Neural progenitor cell (in vitro differentiated cells): ENCODE measurements around the gene SLC45A1. TPM values are rescaled to one million over a fixed set of nuclear protein-coding genes. Genes with fewer than 3 reads are reported as not detected.

Experiments
- DNase-seq: peaks from one replicate; pipeline ENCODE4 v3.0.0-alpha.2; 2016; ENCODE audit warnings: low spot score
- H2AFZ ChIP-seq: fragments of 200-600 bp; sonication (generic); replicated peaks from 2 replicates; pipeline ENCODE4 v1.6.1; 2016; ENCODE audit warnings: antibody characterized with exemption
- H3F3A ChIP-seq: fragments of 200-600 bp; sonication (generic); 2 replicates; pipeline ENCODE4 v1.6.1; 2016; ENCODE audit warnings: antibody characterized with exemption, low read depth
- H3K27ac ChIP-seq: fragments of 200-600 bp; sonication (generic); 2 replicates; pipeline ENCODE4 v1.5.1; 2016; ENCODE audit warnings: mild to moderate bottlenecking
- H3K27me3 ChIP-seq: fragments of 200-600 bp; sonication (generic); 2 replicates; pipeline ENCODE4 v1.6.1; 2016; ENCODE audit warnings: mild to moderate bottlenecking, moderate library complexity
- H3K36me3 ChIP-seq: fragments of 200-600 bp; sonication (generic); 2 replicates; pipeline ENCODE4 v1.5.1; 2016
- H3K4me1 ChIP-seq: fragments of 200-600 bp; sonication (generic); 2 replicates; pipeline ENCODE4 v1.6.1; 2016; ENCODE audit warnings: mixed run types
- H3K4me2 ChIP-seq: fragments of 200-600 bp; sonication (generic); 2 replicates; pipeline ENCODE4 v1.6.1; 2016
- H3K4me3 ChIP-seq: fragments of 200-600 bp; sonication (generic); 2 replicates; pipeline ENCODE4 v1.5.1; 2016
- H3K79me2 ChIP-seq: fragments of 200-600 bp; sonication (generic); 2 replicates; pipeline ENCODE4 v1.6.1; 2016; ENCODE audit warnings: low read depth
- H3K9ac ChIP-seq: fragments of 200-600 bp; sonication (generic); 2 replicates; pipeline ENCODE4 v1.6.1; 2016
- H3K9me3 ChIP-seq: fragments of 200-600 bp; sonication (generic); 2 replicates; pipeline ENCODE4 v1.5.1; 2016; ENCODE audit warnings: low read depth
- H4K20me1 ChIP-seq: fragments of 200-600 bp; sonication (generic); 2 replicates; pipeline ENCODE4 v1.6.1; 2016; ENCODE audit warnings: low read depth
- H3K27ac Mint-ChIP-seq: 3 replicates; pipeline ENCODE4 v1.8.0; 2021; ENCODE audit warnings: mixed read lengths
- H3K27me3 Mint-ChIP-seq: 2 replicates; pipeline ENCODE4 v1.8.0; 2022; ENCODE audit warnings: low read depth, mild to moderate bottlenecking, inconsistent platforms, moderate library complexity, mixed read lengths; ENCODE audit not compliant: insufficient read depth
- H3K36me3 Mint-ChIP-seq: 3 replicates; pipeline ENCODE4 v1.8.0; 2021; ENCODE audit warnings: mixed read lengths
- H3K4me1 Mint-ChIP-seq: 3 replicates; pipeline ENCODE4 v1.8.0; 2021; ENCODE audit warnings: mixed read lengths
- H3K4me3 Mint-ChIP-seq: 3 replicates; pipeline ENCODE4 v1.8.0; 2021; ENCODE audit warnings: mild to moderate bottlenecking, moderate library complexity, mixed read lengths
- H3K9me3 Mint-ChIP-seq: 3 replicates; pipeline ENCODE4 v1.8.0; 2020; ENCODE audit warnings: mixed read lengths
- EZH2 ChIP-seq: fragments of 200-600 bp; sonication (generic); IDR thresholded peaks from 2 replicates; pipeline ENCODE4 v1.6.1; 2017; ENCODE audit warnings: antibody characterized with exemption, mild to moderate bottlenecking, moderate library complexity
- EZH2phosphoT487 ChIP-seq: fragments of 200-600 bp; sonication (generic); IDR thresholded peaks from 2 replicates; pipeline ENCODE4 v1.6.1; 2017; ENCODE audit warnings: antibody characterized with exemption
- total RNA-seq: library from RNA; depleted of rRNA; stranded (reverse); fragments of >200 nt; gene quantifications from 2 replicates; pipeline ENCODE4 v1.2.3, GENCODE V29; 2015; ENCODE audit warnings: low replicate concordance
- TF ChIP-seq, protein P1 (sequence below): fragments of 200-600 bp; sonication (generic); IDR thresholded peaks from 2 replicates; pipeline ENCODE4 v1.5.1; 2017; ENCODE audit warnings: antibody characterized with exemption, mild to moderate bottlenecking

SLC45A1 gene
- total RNA-seq, 1 donor from 2014 or later, result 1.1 TPM

DNA sequence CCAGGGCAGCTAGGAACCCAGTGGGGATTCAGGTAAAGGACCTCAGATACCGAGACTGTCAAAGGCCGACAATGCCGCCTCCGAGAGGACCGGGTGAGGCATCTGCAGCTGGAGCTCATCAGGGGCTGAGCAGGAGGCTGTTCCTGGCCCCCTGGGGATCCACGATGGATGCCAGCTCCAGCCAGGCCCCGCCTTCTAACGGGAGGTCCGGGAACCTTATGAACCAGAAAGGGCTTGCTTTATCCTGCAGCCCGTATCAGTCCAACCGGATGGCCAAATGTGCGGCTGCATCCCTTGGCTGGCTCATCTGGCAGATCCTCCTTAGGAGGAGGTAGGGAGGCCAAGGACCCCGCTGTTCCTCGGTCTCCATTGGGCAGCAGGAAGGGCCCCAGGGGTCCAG is 32.0 kb downstream of the SLC45A1 start:
- no peak for DNase-seq
- Histone ChIP-seq H3F3A (peaks cover 30% of the 10 kb centered on the region), H3K9ac (no peak overlapping the region), H3K4me3 (no peak overlapping the region), H3K27me3 (no peaks in the 10 kb centered on the region), H3K4me2 (no peak overlapping the region), H3K9me3 (no peaks in the 10 kb centered on the region), H3K36me3 (no peaks in the 10 kb centered on the region), H4K20me1 (peaks cover 18% of the 10 kb centered on the region), H3K79me2 (no peaks in the 10 kb centered on the region), H3K4me1 (no peaks in the 10 kb centered on the region), H2AFZ (no peak overlapping the region), H3K27ac (no peak overlapping the region)
- no peak overlapping the region for H3K4me3 Mint-ChIP-seq
- H3K36me3 Mint-ChIP-seq, result peaks cover 20% of the 10 kb centered on the region
- no peaks in the 10 kb centered on the region for H3K9me3 Mint-ChIP-seq
- no peak overlapping the region for H3K27ac Mint-ChIP-seq
- peaks cover 23% of the 10 kb centered on the region for H3K4me1 Mint-ChIP-seq
- H3K27me3 Mint-ChIP-seq, result peaks cover 16% of the 10 kb centered on the region
- TF ChIP-seq EZH2phosphoT487, result no peak

DNA sequence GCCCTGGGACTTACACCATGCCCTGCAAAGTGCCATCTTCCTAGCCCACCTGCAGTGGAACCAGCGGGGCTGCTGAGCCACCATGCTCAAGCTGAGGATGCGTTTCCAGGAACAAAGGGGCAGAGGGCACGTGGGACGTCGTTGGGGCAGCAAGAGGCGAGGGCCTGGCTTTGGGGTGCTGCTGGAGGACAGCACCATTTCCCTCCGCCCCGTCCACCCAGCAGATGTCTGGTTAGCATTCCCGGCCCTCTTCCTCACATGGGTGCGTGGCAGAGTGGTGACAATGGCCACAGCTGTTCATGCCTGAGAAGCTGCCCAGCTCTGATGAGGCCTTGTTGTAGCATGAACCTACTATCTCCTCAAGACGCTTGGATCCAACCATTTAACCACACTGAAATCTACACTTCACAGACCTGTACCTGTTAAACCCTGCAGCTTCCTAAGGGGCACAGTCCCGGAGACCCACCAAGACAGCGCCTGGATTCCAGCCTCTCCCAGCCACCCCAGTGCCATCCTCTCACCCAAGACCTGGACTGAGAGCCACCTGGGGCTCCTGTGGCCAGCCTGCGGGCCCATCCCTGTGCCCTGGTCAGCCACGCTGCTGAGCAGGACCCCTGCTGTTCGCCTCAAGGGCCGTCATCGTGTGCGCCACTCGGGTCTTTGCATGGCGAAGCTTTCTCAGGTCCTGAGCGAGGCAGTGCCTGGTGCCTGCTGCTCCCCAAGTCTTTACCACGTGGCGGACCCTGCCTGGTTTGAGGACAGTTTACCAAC is 33.2 kb downstream of the SLC45A1 start:
- Mint-ChIP-seq H3K4me1 (peaks cover 23% of the 10 kb centered on the region), H3K27ac (no peak overlapping the region), H3K27me3 (peaks cover 17% of the 10 kb centered on the region), H3K9me3 (no peaks in the 10 kb centered on the region), H3K36me3 (peaks cover 25% of the 10 kb centered on the region), H3K4me3 (no peak overlapping the region)
- Histone ChIP-seq H3K4me2 (no peak overlapping the region), H4K20me1 (peaks cover 18% of the 10 kb centered on the region), H3K27me3 (no peaks in the 10 kb centered on the region), H3K4me3 (no peak overlapping the region), H3K79me2 (no peaks in the 10 kb centered on the region), H3K36me3 (no peaks in the 10 kb centered on the region), H3K4me1 (no peaks in the 10 kb centered on the region), H3K9ac (no peak overlapping the region), H2AFZ (no peak overlapping the region), H3K27ac (no peak overlapping the region), H3F3A (peaks cover 33% of the 10 kb centered on the region), H3K9me3 (no peaks in the 10 kb centered on the region)
- DNase-seq, result no peak
- TF ChIP-seq EZH2 (no peak), EZH2phosphoT487 (no peak)
- TF ChIP-seq, protein P1, sequence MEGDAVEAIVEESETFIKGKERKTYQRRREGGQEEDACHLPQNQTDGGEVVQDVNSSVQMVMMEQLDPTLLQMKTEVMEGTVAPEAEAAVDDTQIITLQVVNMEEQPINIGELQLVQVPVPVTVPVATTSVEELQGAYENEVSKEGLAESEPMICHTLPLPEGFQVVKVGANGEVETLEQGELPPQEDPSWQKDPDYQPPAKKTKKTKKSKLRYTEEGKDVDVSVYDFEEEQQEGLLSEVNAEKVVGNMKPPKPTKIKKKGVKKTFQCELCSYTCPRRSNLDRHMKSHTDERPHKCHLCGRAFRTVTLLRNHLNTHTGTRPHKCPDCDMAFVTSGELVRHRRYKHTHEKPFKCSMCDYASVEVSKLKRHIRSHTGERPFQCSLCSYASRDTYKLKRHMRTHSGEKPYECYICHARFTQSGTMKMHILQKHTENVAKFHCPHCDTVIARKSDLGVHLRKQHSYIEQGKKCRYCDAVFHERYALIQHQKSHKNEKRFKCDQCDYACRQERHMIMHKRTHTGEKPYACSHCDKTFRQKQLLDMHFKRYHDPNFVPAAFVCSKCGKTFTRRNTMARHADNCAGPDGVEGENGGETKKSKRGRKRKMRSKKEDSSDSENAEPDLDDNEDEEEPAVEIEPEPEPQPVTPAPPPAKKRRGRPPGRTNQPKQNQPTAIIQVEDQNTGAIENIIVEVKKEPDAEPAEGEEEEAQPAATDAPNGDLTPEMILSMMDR, result no peak

DNA sequence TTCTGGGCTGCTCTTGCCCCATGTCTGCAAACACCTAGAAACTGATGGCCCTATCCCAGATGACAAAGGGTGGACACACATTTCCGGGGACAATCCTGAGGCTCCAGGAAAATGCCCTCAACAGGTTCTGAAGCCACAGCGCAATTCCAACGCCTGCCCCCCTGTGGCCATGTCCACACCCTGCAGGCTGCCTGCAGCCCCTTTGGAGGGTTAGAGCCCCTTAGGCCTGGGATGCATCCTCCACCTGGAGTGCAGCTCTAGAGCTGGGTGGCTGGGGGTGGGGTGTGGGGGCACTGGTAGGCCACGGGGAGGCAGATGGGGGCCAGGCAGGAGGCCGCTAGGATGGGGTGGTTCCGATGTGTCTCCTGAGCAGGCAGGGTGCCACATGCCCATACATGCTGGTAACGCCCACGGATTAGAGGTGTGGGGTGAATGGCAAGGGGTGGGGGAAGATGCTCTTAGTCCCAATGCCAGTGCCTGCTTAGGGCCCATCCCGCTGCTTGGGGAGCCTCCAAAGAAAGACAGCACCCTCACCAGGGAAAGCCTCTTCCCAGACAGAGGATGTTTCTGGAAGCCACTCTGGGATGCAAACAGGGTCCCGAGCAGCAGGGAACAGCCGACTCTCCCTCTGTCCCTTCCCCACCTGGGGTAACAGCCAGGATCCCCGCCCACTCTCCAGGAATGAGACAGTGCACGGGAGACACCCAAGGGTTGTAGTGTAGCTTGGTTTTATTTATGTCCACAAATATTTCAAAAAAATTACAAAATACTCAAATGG is 34.0 kb downstream of the SLC45A1 start:
- no peaks in the 10 kb centered on the region for H3K4me1 ChIP-seq
- Mint-ChIP-seq H3K27me3 (peaks cover 20% of the 10 kb centered on the region), H3K4me3 (no peak overlapping the region), H3K9me3 (no peaks in the 10 kb centered on the region), H3K36me3 (peaks cover 31% of the 10 kb centered on the region), H3K27ac (peak overlapping the region; percentile 85), H3K4me1 (peaks cover 25% of the 10 kb centered on the region)
- DNase-seq, result peak; percentile 81
- no peaks in the 10 kb centered on the region for H3K79me2 ChIP-seq
- no peak overlapping the region for H3K4me3 ChIP-seq
- peaks cover 33% of the 10 kb centered on the region for H3F3A ChIP-seq
- no peaks in the 10 kb centered on the region for H3K36me3 ChIP-seq
- TF ChIP-seq EZH2phosphoT487, result no peak
- TF ChIP-seq, protein P1, result peak; percentile 82
- no peak overlapping the region for H2AFZ ChIP-seq
- H3K4me2 ChIP-seq, result no peak overlapping the region
- no peaks in the 10 kb centered on the region for H3K27me3 ChIP-seq
- peak overlapping the region; percentile 70 for H3K27ac ChIP-seq
- no peak overlapping the region for H3K9ac ChIP-seq
- peaks cover 22% of the 10 kb centered on the region for H4K20me1 ChIP-seq
- H3K9me3 ChIP-seq, result no peaks in the 10 kb centered on the region
